Suprapubic skin (tissue), 4 donors: ENCODE measurements around the gene USP15. TPM values are rescaled to one million over a fixed set of nuclear protein-coding genes. Genes with fewer than 3 reads are reported as not detected.

Experiments
- DNase-seq, 2 donors: peaks; one replicate each; pipeline ENCODE4 v3.0.0-alpha.2; 2019; ENCODE audit warnings: low spot score in 2 of 2
- H3K27ac ChIP-seq: fragments of 200-600 bp; sonication (generic); one replicate; pipeline ENCODE4 v1.5.1; 2019
- H3K27me3 ChIP-seq: fragments of 200-600 bp; sonication (generic); one replicate; pipeline ENCODE4 v1.5.1; 2019
- H3K36me3 ChIP-seq: fragments of 200-600 bp; sonication (generic); one replicate; pipeline ENCODE4 v1.5.1; 2019
- H3K4me1 ChIP-seq: fragments of 200-600 bp; sonication (generic); one replicate; pipeline ENCODE4 v1.5.1; 2019
- H3K4me3 ChIP-seq: fragments of 200-600 bp; sonication (generic); one replicate; pipeline ENCODE4 v1.5.1; 2019; ENCODE audit warnings: mild to moderate bottlenecking
- H3K9me3 ChIP-seq: fragments of 200-600 bp; sonication (generic); one replicate; pipeline ENCODE4 v1.5.1; 2019
- CTCF ChIP-seq, 2 donors: fragments of 200-600 bp in 1 of 2; fragments of 450-650 bp in 1 of 2; sonication (generic) in 1 of 2; IDR thresholded peaks; one replicate each; pipeline ENCODE4 v1.5.1; 2016 to 2019; ENCODE audit warnings: antibody characterized with exemption in 2 of 2, mild to moderate bottlenecking in 1 of 2, moderate library complexity in 1 of 2
- EP300 ChIP-seq: sonication (generic); formaldehyde crosslinking; IDR thresholded peaks from one replicate; pipeline ENCODE4 v1.6.1; 2017; ENCODE audit warnings: antibody characterized with exemption
- POLR2A ChIP-seq, 2 donors: fragments of 450-650 bp; IDR thresholded peaks; one replicate each; pipeline ENCODE4 v1.6.1; 2017; ENCODE audit warnings: antibody characterized with exemption in 2 of 2, mild to moderate bottlenecking in 2 of 2, moderate library complexity in 2 of 2
- POLR2AphosphoS5 ChIP-seq, 3 donors: sonication (generic); formaldehyde crosslinking; IDR thresholded peaks; one replicate each; pipeline ENCODE4 v1.6.1; 2017; ENCODE audit warnings: antibody characterized with exemption in 3 of 3
- WGBS: methylation state at CpG from one replicate; pipeline ENCODE4 v1.1.5; 2018; 5-methylcytosine and 5-hydroxymethylcytosine counted together
- total RNA-seq, 4 donors: library from RNA; depleted of rRNA; stranded (reverse); fragments of >200 nt; gene quantifications; one replicate each; pipeline ENCODE4 v1.1.0, GENCODE V29; 2016

Gene USP15
- 100 to 1,000 TPM in 1 of 4 donors, 10 to 100 TPM in 3; 59.1 to 141 (median 80.6) TPM for total RNA-seq

GRCh38 chr12:62259993-62260732, at the start of gene USP15:
TSS of gene USP15 (plus strand) at chr12:62260404. CDS start at chr12:62260415, 11 bp downstream.
- H3K9me3 ChIP-seq = no peaks in the 10 kb centered on the region
- peak within 1 kb of the TSS; percentile 97 for H3K4me3 ChIP-seq
- H3K36me3 ChIP-seq = no peaks in the 10 kb centered on the region
- peak; percentile 97 to 98 for DNase-seq
- H3K4me1 ChIP-seq = peaks cover 36% of the 10 kb centered on the region
- TF ChIP-seq CTCF (IDR thresholded peaks at IDR 0.05) (peak in 1 of 2 donors; percentile 74), EP300 (no peak), POLR2A (IDR thresholded peaks at IDR 0.05) (peak; percentile 55 to 84), POLR2AphosphoS5 (IDR thresholded peaks at IDR 0.05) (peak; percentile 76 to 96 (median 80))
- peak within 1 kb of the TSS; percentile 98 for H3K27ac ChIP-seq
- no peaks in the 10 kb centered on the region for H3K27me3 ChIP-seq
- WGBS = 0% methylated on average over 41 of the region's 61 CpGs

GRCh38 chr12:62210422-62210821, 49.8 kb upstream of the USP15 start:
- 30% methylated on average over 7 of the region's 7 CpGs for WGBS
- Histone ChIP-seq H3K27me3 (no peaks in the 10 kb centered on the region), H3K4me1 (peaks cover 15% of the 10 kb centered on the region), H3K36me3 (no peaks in the 10 kb centered on the region), H3K27ac (no peak overlapping the region), H3K4me3 (no peak overlapping the region), H3K9me3 (no peaks in the 10 kb centered on the region)
- TF ChIP-seq EP300 (no peak), POLR2AphosphoS5 (IDR thresholded peaks at IDR 0.05) (no peak), CTCF (IDR thresholded peaks at IDR 0.05) (peak; percentile 59 to 87)
- no peak for DNase-seq

- H3K27me3 ChIP-seq = no peaks in the 10 kb centered on the region
- peaks cover 24% of the 10 kb centered on the region for H3K4me1 ChIP-seq
- no peak overlapping the region for H3K4me3 ChIP-seq
- H3K9me3 ChIP-seq = no peaks in the 10 kb centered on the region
- 65% methylated on average over 4 of the region's 4 CpGs for WGBS
- H3K36me3 ChIP-seq = no peaks in the 10 kb centered on the region
- no peak overlapping the region for H3K27ac ChIP-seq
- TF ChIP-seq POLR2AphosphoS5 (IDR thresholded peaks at IDR 0.05) (no peak), EP300 (no peak), CTCF (IDR thresholded peaks at IDR 0.05) (no peak), POLR2A (IDR thresholded peaks at IDR 0.05) (no peak)
- DNase-seq = no peak
Measured at GRCh38 chr12:62211510-62211909, 48.7 kb upstream of the USP15 start.

GRCh38 chr12:62214846-62215245, 45.4 kb upstream of the USP15 start:
- Histone ChIP-seq H3K9me3 (no peaks in the 10 kb centered on the region), H3K36me3 (no peaks in the 10 kb centered on the region), H3K4me3 (no peak overlapping the region), H3K27ac (peak overlapping the region; percentile 40), H3K27me3 (no peaks in the 10 kb centered on the region), H3K4me1 (peaks cover 24% of the 10 kb centered on the region)
- TF ChIP-seq POLR2AphosphoS5 (IDR thresholded peaks at IDR 0.05) (no peak), POLR2A (IDR thresholded peaks at IDR 0.05) (no peak)
- no peak for DNase-seq

- 23% methylated on average over 2 of the region's 2 CpGs for WGBS
- H3K27ac ChIP-seq = peak overlapping the region; percentile 63
- H3K27me3 ChIP-seq = no peaks in the 10 kb centered on the region
- no peak overlapping the region for H3K4me3 ChIP-seq
- H3K36me3 ChIP-seq = no peaks in the 10 kb centered on the region
- H3K9me3 ChIP-seq = no peaks in the 10 kb centered on the region
- peaks cover 23% of the 10 kb centered on the region for H3K4me1 ChIP-seq
- TF ChIP-seq EP300 = no peak
- TF ChIP-seq CTCF (IDR thresholded peaks at IDR 0.05) = no peak
- no peak for TF ChIP-seq POLR2A (IDR thresholded peaks at IDR 0.05)
- TF ChIP-seq POLR2AphosphoS5 (IDR thresholded peaks at IDR 0.05) = no peak
- DNase-seq = no peak
Measured at GRCh38 chr12:62215506-62215905, 44.7 kb upstream of the USP15 start.
